Activated CD4-positive, alpha-beta T cell treated with anti-CD3 and anti-CD28 coated beads, Interleukin-2, Interleukin-6, amounts not matched to agents 100 ng/mL and 50 ng/mL, durations not matched to agents 16 hours and 8 hours (primary cell): ENCODE data around the gene R3HDM4.

Experiments
- DNase-seq: peaks from one replicate; pipeline ENCODE4 v3.0.0-alpha.2; 2020

Gene R3HDM4

GRCh38 chr19:947090-947706, 34.2 kb upstream of the R3HDM4 start:
- no peak for DNase-seq

GRCh38 chr19:945401-946252, 32.6 kb upstream of the R3HDM4 start:
- no peak for DNase-seq

GRCh38 chr19:944663-945241, 31.7 kb upstream of the R3HDM4 start:
- no peak for DNase-seq

GRCh38 chr19:944171-944567, 31.1 kb upstream of the R3HDM4 start:
- no peak for DNase-seq

GRCh38 chr19:943551-944170, 30.6 kb upstream of the R3HDM4 start:
- DNase-seq: no peak

GRCh38 chr19:942133-942645, 29.2 kb upstream of the R3HDM4 start:
- DNase-seq: no peak

- DNase-seq: no peak
Observed at GRCh38 chr19:941292-942132, 28.5 kb upstream of the R3HDM4 start.

GRCh38 chr19:940591-941291, 27.7 kb upstream of the R3HDM4 start:
- DNase-seq: peak; percentile 52

- no peak for DNase-seq
Observed at GRCh38 chr19:939922-940321, 26.9 kb upstream of the R3HDM4 start.

GRCh38 chr19:939439-939838, 26.4 kb upstream of the R3HDM4 start:
- DNase-seq: no peak

- no peak for DNase-seq
Observed at GRCh38 chr19:938233-938923, 25.4 kb upstream of the R3HDM4 start.

- peak; percentile 53 for DNase-seq
Observed at GRCh38 chr19:937259-937694, 24.3 kb upstream of the R3HDM4 start.

- DNase-seq: no peak
Observed at GRCh38 chr19:936175-936546, 23.1 kb upstream of the R3HDM4 start.

- no peak for DNase-seq
Observed at GRCh38 chr19:934865-935479, 22.0 kb upstream of the R3HDM4 start.

GRCh38 chr19:934197-934840, 21.3 kb upstream of the R3HDM4 start:
- DNase-seq: no peak

- DNase-seq: no peak
Observed at GRCh38 chr19:933553-933882, 20.5 kb upstream of the R3HDM4 start.

- no peak for DNase-seq
Observed at GRCh38 chr19:932648-933552, 19.9 kb upstream of the R3HDM4 start.

- DNase-seq: no peak
Observed at GRCh38 chr19:931860-932647, 19.0 kb upstream of the R3HDM4 start.
